ENCODE results near the gene ATP6V0C. TPM values are rescaled to one million over a fixed set of nuclear protein-coding genes. Genes with fewer than 3 reads are reported as not detected.
"Not testable (repeated sequence)": the region's sequence is repeated elsewhere in the genome, so short reads cannot be mapped to it uniquely, and the experiment has no call there.

ATP6V0C gene
- total and polyA plus RNA-seq, 5 donors from 2014 or later, result 62.1 to 188 (median 73.9) TPM

DNA sequence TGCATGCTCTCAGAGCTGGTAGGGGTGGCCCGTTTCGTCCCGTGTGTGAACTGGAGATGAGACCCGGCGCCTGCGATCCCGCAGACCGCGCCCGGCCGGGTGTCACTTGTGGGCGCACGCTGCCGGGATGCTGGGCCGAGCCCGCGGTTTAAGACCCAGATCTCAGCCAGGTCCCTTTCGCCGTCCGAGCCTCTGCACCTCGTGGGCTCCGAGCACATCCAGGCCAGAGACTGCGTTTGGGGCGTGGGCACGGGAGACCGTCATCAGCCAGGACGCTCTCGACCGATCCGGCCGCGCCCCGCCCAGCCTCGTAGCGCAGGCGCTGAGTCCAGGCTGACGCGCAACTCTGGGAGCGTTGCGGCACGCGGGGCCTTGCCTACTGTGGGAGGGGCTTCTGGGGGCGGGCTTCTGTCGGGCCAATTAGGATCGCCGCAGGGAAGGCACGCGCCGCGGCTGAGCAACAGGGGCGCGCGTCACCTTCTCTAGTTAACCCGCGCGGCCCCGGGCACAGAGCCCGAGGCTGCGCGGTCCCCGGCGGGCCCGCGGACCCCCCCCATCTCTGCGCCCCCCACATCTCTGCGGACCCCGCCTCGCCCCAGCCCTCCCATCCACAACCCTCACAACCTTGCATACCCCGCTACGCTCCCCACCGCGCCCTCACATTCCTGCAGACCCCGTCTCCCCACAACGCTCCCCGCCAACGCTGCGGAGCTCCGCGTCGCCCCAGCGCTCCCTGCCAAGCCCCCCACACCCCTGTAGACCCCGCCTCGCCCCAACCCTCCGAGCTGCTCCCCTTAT lies 18.1 kb downstream of the ATP6V0C start:
- Histone ChIP-seq H3K4me3 (ENCODE audit: low read depth, low read length) (peak overlapping the region; percentile 73), H3K9me3 (ENCODE audit: control insufficient read depth in 2 of 2, low read length in 2 of 2) (no peaks in the 10 kb centered on the region), H3K27me3 (ENCODE audit: control insufficient read depth, insufficient read depth, low read length) (no peaks in the 10 kb centered on the region), H3K27ac (ENCODE audit: insufficient read depth, low read length, poor library complexity, severe bottlenecking) (peak overlapping the region; percentile 95), H3K36me3 (ENCODE audit: control insufficient read depth, insufficient read depth, low read length) (peaks cover 4% of the 10 kb centered on the region), H3K4me1 (ENCODE audit: control insufficient read depth, insufficient read depth, low read length, poor library complexity, severe bottlenecking) (peaks cover 19% of the 10 kb centered on the region)
- Mint-ChIP-seq H3K4me3 (peak overlapping the region; percentile 97 to 99 (median 98)), H3K4me1 (peaks cover 0 to 27% (median 14%) of the 10 kb centered on the region in 4 donors), H3K36me3 (no peaks in the 10 kb centered on the region), H3K27me3 (peaks cover 15% of the 10 kb centered on the region), H3K27ac (peak overlapping the region; percentile 95 to 99 (median 99)), H3K9me3 (no peaks in the 10 kb centered on the region)
- peak; percentile 94 for ATAC-seq (ENCODE audit: low read depth in 2 of 2)
- DNase-seq, result peak; percentile 96 to 98 (median 97)

DNA sequence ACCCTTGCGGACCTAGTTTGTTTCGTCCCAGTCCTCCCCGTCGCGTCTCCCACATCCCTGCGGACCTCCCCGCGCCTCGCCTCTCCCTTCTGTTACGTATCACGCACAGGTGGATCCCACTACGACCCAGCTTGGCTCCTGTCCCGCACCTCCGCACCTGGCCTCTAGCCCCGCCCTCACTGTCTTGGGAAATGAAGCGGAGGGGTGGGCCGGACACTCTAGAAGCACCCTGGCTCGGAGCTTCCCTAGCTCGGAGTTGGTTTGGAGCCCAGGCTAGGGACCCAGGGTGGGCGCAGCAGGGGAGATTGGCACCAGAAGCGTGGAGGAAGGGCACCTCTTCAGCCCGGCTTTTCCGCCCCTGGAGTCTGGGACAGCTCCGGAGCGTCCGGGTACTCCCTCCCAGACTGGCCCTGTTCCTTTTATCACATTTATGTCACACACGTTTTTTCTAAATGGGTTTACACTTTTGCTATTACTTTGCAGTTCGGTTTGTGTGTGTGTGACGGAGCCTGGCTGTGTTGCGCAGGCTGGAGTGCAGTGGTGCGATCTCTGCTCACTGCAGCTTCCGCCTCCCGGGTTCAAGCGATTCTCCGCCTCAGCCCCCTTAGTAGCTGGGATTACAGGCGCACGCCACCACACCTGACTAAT lies 18.9 kb downstream of the ATP6V0C start:
- peak overlapping the region; percentile 73 for H3K4me3 ChIP-seq (ENCODE audit: low read depth, low read length)

GRCh38 chr16:2533142-2533755 lies 19.5 kb downstream of the ATP6V0C start:
- H3K27me3 ChIP-seq (ENCODE audit: control insufficient read depth, insufficient read depth, low read length); H3K36me3 ChIP-seq (ENCODE audit: control insufficient read depth, insufficient read depth, low read length); H3K9me3 ChIP-seq (ENCODE audit: control insufficient read depth in 2 of 2, low read length in 2 of 2); DNase-seq; H3K36me3 Mint-ChIP-seq; ATAC-seq (ENCODE audit: low read depth in 2 of 2); H3K9me3 Mint-ChIP-seq: not testable (repeated sequence)
- H3K27ac ChIP-seq (ENCODE audit: insufficient read depth, low read length, poor library complexity, severe bottlenecking), result peak overlapping the region; percentile 95
- H3K27me3 Mint-ChIP-seq, result peaks cover 15% of the 10 kb centered on the region
- H3K4me3 ChIP-seq (ENCODE audit: low read depth, low read length), result peak overlapping the region; percentile 73
- H3K4me1 ChIP-seq (ENCODE audit: control insufficient read depth, insufficient read depth, low read length, poor library complexity, severe bottlenecking), result peaks cover 21% of the 10 kb centered on the region
- H3K4me3 Mint-ChIP-seq, result peak overlapping the region; percentile 97 to 99 (median 98)
- H3K27ac Mint-ChIP-seq, result peak overlapping the region; percentile 87 to 99 (median 99)
- peaks cover 0 to 28% (median 16%) of the 10 kb centered on the region in 4 donors for H3K4me1 Mint-ChIP-seq

More for the DNA sequence above, 18.9 kb downstream of the ATP6V0C start:
- H3K36me3 ChIP-seq (ENCODE audit: control insufficient read depth, insufficient read depth, low read length), result peaks cover 4% of the 10 kb centered on the region
- DNase-seq (peak; percentile 56 to 80 (median 76)), ATAC-seq (ENCODE audit: low read depth in 2 of 2) (peak; percentile 4 to 16)
- no peaks in the 10 kb centered on the region for H3K27me3 ChIP-seq (ENCODE audit: control insufficient read depth, insufficient read depth, low read length)
- H3K27ac ChIP-seq (ENCODE audit: insufficient read depth, low read length, poor library complexity, severe bottlenecking), result peak overlapping the region; percentile 95
- peak overlapping the region; percentile 95 to 99 (median 99) for H3K27ac Mint-ChIP-seq
- H3K9me3 ChIP-seq (ENCODE audit: control insufficient read depth in 2 of 2, low read length in 2 of 2), result no peaks in the 10 kb centered on the region
- peaks cover 0 to 28% (median 16%) of the 10 kb centered on the region in 4 donors for H3K4me1 Mint-ChIP-seq
- peak overlapping the region; percentile 97 to 99 (median 98) for H3K4me3 Mint-ChIP-seq
- no peaks in the 10 kb centered on the region for H3K9me3 Mint-ChIP-seq
- H3K36me3 Mint-ChIP-seq, result no peaks in the 10 kb centered on the region
- H3K27me3 Mint-ChIP-seq, result peaks cover 15% of the 10 kb centered on the region
- peaks cover 21% of the 10 kb centered on the region for H3K4me1 ChIP-seq (ENCODE audit: control insufficient read depth, insufficient read depth, low read length, poor library complexity, severe bottlenecking)

- H3K27ac ChIP-seq (ENCODE audit: insufficient read depth, low read length, poor library complexity, severe bottlenecking), result no peak overlapping the region
- peaks cover 3% of the 10 kb centered on the region for H3K36me3 ChIP-seq (ENCODE audit: control insufficient read depth, insufficient read depth, low read length)
- peaks cover 15% of the 10 kb centered on the region for H3K27me3 Mint-ChIP-seq
- H3K4me3 Mint-ChIP-seq, result peak overlapping the region; percentile 74 to 92 (median 76)
- DNase-seq (no peak), ATAC-seq (ENCODE audit: low read depth in 2 of 2) (no peak)
- peak overlapping the region in 2 of 3 donors; percentile 85 to 93 for H3K27ac Mint-ChIP-seq
- H3K4me1 ChIP-seq (ENCODE audit: control insufficient read depth, insufficient read depth, low read length, poor library complexity, severe bottlenecking), result peaks cover 26% of the 10 kb centered on the region
- no peak overlapping the region for H3K4me3 ChIP-seq (ENCODE audit: low read depth, low read length)
- H3K9me3 ChIP-seq (ENCODE audit: control insufficient read depth in 2 of 2, low read length in 2 of 2), result no peaks in the 10 kb centered on the region
- no peaks in the 10 kb centered on the region for H3K9me3 Mint-ChIP-seq
- H3K36me3 Mint-ChIP-seq, result no peaks in the 10 kb centered on the region
- H3K4me1 Mint-ChIP-seq, result peaks cover 0 to 33% (median 19%) of the 10 kb centered on the region in 4 donors
- no peaks in the 10 kb centered on the region for H3K27me3 ChIP-seq (ENCODE audit: control insufficient read depth, insufficient read depth, low read length)
Measured at GRCh38 chr16:2533912-2534311, 20.2 kb downstream of the ATP6V0C start.

GRCh38 chr16:2534335-2534734 lies 20.6 kb downstream of the ATP6V0C start:
- H3K27ac ChIP-seq (ENCODE audit: insufficient read depth, low read length, poor library complexity, severe bottlenecking); H3K9me3 ChIP-seq (ENCODE audit: control insufficient read depth in 2 of 2, low read length in 2 of 2); H3K9me3 Mint-ChIP-seq; H3K36me3 ChIP-seq (ENCODE audit: control insufficient read depth, insufficient read depth, low read length); DNase-seq; H3K27me3 ChIP-seq (ENCODE audit: control insufficient read depth, insufficient read depth, low read length); H3K4me3 ChIP-seq (ENCODE audit: low read depth, low read length); H3K36me3 Mint-ChIP-seq; ATAC-seq (ENCODE audit: low read depth in 2 of 2): not testable (repeated sequence)
- peak overlapping the region in 2 of 3 donors; percentile 85 to 93 for H3K27ac Mint-ChIP-seq
- H3K27me3 Mint-ChIP-seq, result peaks cover 15% of the 10 kb centered on the region
- peaks cover 30% of the 10 kb centered on the region for H3K4me1 ChIP-seq (ENCODE audit: control insufficient read depth, insufficient read depth, low read length, poor library complexity, severe bottlenecking)
- peak overlapping the region; percentile 74 to 92 (median 76) for H3K4me3 Mint-ChIP-seq
- H3K4me1 Mint-ChIP-seq, result peaks cover 2 to 37% (median 22%) of the 10 kb centered on the region in 4 donors

DNA sequence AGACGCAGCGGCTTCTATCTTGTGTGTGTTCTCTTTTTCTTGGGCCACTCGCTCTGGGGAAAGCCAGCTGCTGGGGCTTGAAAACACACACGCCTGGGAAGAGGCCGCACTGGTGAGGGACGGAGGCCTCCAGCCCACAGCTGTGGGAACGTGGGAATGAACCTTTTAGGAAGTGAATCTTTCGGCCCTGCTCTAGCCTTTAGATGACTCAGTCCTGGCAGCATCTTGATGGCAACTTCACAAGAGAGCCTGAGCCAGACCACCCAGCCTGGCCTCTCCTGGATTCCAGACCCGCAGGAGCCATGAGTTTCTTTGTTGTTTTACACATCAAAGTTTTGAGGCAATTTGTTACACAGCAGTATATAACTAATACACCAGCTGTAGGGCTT lies 21.9 kb downstream of the ATP6V0C start:
- H3K27ac Mint-ChIP-seq, result no peak overlapping the region

DNA sequence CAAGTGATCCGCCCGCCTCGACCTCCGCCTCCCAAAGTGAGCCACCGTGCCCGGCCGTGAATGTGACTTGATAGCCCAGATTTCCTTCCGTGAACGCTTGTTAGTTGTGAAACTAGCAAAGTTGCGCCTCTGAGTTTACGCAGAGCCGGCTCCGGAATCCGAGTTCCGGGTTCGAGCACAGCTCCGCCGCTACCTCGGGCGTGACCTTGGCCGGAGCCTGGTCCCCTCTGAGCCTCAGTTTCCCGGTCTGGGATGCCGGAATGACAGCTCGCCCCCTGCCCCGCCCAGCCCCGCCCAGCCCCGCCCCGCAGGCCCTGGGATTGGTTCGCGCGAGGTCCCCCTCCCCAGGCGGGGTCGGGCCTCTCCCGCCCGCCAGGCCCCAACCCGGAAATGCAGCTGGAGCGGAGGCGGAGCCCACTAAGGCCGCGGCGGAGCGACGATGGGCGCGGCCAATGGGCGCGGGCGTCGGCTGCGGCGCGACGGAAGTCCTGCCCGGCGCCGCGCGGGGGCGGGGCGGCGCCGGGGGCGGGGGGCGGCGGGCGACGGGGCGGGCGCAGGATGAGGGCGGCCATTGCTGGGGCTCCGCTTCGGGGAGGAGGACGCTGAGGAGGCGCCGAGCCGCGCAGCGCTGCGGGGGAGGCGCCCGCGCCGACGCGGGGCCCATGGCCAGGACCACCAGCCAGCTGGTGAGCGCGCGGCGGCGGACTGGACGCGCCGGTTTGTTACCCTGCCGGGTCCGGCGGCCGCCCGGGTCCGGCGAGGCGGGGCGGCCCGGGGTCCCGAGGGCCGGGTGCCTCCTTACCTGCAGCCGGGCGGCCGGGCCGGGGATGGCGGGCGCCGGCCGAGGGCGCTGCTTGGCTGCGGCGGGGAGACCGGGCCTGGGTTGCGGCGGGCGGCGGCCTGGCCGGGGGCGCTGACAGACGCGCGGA lies 24.0 kb downstream of the ATP6V0C start, which contains the start of gene PDPK1:
TSS of gene PDPK1 (plus strand) at position 571 of the 929 bp plus-strand sequence. CDS start at position 663, 92 bp downstream.
- Histone ChIP-seq H3K4me3 (ENCODE audit: low read depth, low read length) (peak within 1 kb of the TSS; percentile 78), H3K36me3 (ENCODE audit: control insufficient read depth, insufficient read depth, low read length) (no peaks in the 10 kb centered on the region), H3K27me3 (ENCODE audit: control insufficient read depth, insufficient read depth, low read length) (no peaks in the 10 kb centered on the region), H3K4me1 (ENCODE audit: control insufficient read depth, insufficient read depth, low read length, poor library complexity, severe bottlenecking) (peaks cover 33% of the 10 kb centered on the region), H3K9me3 (ENCODE audit: control insufficient read depth in 2 of 2, low read length in 2 of 2) (no peaks in the 10 kb centered on the region), H3K27ac (ENCODE audit: insufficient read depth, low read length, poor library complexity, severe bottlenecking) (peak within 1 kb of the TSS; percentile 75)
- Mint-ChIP-seq H3K27ac (peak within 1 kb of the TSS; percentile 69 to 94 (median 86)), H3K9me3 (no peaks in the 10 kb centered on the region), H3K27me3 (peaks cover 4% of the 10 kb centered on the region), H3K4me1 (peaks cover 4 to 54% (median 31%) of the 10 kb centered on the region in 4 donors), H3K4me3 (peak within 1 kb of the TSS; percentile 89 to 92 (median 90)), H3K36me3 (no peaks in the 10 kb centered on the region)
- DNase-seq (peak; percentile 92 to 97 (median 95)), ATAC-seq (ENCODE audit: low read depth in 2 of 2) (peak; percentile 92)

More for the DNA sequence above, 21.9 kb downstream of the ATP6V0C start:
- no peaks in the 10 kb centered on the region for H3K36me3 ChIP-seq (ENCODE audit: control insufficient read depth, insufficient read depth, low read length)
- DNase-seq (no peak), ATAC-seq (ENCODE audit: low read depth in 2 of 2) (no peak)
- Mint-ChIP-seq H3K9me3 (no peaks in the 10 kb centered on the region), H3K4me3 (peak overlapping the region in 3 of 4 donors; percentile 21 to 92 (median 62)), H3K36me3 (no peaks in the 10 kb centered on the region), H3K4me1 (peaks cover 4 to 47% (median 30%) of the 10 kb centered on the region in 4 donors), H3K27me3 (peaks cover 15% of the 10 kb centered on the region)
- H3K27ac ChIP-seq (ENCODE audit: insufficient read depth, low read length, poor library complexity, severe bottlenecking), result no peak overlapping the region
- no peaks in the 10 kb centered on the region for H3K9me3 ChIP-seq (ENCODE audit: control insufficient read depth in 2 of 2, low read length in 2 of 2)
- no peaks in the 10 kb centered on the region for H3K27me3 ChIP-seq (ENCODE audit: control insufficient read depth, insufficient read depth, low read length)
- H3K4me1 ChIP-seq (ENCODE audit: control insufficient read depth, insufficient read depth, low read length, poor library complexity, severe bottlenecking), result peaks cover 36% of the 10 kb centered on the region
- no peak overlapping the region for H3K4me3 ChIP-seq (ENCODE audit: low read depth, low read length)

All from CD4-positive, CD25-positive, alpha-beta regulatory T cell (primary cell).